Stimulated activated CD4-positive, alpha-beta T cell treated with anti-CD3 and anti-CD28 coated beads, Interleukin-4, amount 100 ng/mL, for 24 hours (primary cell): Measurements from ENCODE around the gene ZNF398.
A peak's percentile ranks its signal among the peaks of the same experiment; 100 is the strongest.

ENCODE experiments used
- DNase-seq: peaks from one replicate; pipeline ENCODE4 v3.0.0-alpha.2; 2020

Gene ZNF398

GRCh38 chr7:149196151-149196704, 49.0 kb downstream of the ZNF398 start:
- peak; percentile 12 for DNase-seq

- peak; percentile 6 for DNase-seq
Observed at GRCh38 chr7:149196705-149197171, 49.5 kb downstream of the ZNF398 start.

GRCh38 chr7:149197675-149198074, 50.4 kb downstream of the ZNF398 start:
- DNase-seq = no peak

DNA sequence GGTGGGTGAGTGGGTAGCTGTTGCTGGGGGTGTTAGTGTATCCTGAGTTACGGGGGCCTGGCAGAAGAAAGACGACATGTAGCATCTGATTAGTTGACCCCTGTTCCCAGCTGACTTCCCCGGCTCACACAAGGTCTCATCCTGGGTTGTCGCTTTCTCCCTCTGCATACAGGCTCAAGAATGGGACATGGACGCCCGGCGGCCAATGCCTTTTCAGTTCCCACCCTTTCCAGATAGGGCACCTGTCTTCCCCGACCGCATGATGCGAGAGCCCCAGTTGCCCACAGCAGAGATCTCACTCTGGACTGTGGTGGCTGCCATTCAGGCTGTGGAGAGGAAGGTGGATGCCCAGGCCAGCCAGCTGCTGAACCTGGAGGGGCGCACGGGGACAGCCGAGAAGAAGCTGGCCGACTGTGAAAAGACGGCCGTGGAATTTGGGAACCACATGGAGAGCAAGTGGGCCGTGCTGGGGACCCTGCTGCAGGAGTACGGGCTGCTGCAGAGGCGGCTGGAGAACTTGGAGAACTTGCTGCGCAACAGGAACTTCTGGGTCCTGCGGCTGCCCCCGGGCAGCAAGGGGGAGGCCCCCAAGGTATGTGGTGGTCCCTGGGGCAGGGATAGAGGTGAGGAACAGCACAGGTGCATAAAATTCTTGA, 51.0 kb downstream of the ZNF398 start:
- DNase-seq = no peak

DNA sequence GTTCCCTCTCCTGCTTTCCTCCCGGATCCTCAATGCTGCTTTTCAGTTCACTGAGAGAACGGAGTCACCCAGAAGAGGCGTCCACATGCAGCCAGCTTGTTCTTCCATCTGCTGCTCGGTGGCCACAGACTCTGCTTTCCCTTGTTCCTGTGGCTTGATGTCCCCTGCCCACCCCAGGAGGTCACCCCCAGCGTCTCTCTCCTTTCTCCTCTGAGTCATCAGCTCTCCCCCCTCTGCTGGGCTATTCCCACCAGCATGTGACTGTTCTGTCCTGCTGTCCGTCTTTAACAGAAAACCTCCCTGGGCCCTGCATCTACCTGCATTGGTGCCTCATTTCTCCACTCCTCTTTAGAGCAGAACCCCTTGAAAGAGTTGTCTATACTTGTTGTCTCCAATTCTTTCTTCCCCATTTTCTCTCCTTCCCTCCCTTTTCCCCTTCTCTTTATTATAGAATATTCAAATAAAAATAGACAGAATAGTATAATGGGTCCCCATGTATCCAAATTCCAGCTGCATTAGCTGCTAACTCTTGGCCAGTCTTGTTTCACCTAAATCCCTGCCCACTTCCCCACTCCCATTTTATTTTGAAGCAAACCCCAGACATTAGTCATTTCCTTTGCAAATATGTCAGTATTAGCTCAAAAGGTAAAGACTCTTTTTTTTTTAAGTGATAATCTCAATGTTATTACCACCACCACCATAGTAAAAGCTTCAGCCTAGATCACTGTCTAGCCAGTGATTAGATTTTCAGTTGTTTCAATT, 52.2 kb downstream of the ZNF398 start:
- DNase-seq = no peak

GRCh38 chr7:149202831-149203231, 55.6 kb downstream of the ZNF398 start:
- DNase-seq = peak; percentile 8

DNA sequence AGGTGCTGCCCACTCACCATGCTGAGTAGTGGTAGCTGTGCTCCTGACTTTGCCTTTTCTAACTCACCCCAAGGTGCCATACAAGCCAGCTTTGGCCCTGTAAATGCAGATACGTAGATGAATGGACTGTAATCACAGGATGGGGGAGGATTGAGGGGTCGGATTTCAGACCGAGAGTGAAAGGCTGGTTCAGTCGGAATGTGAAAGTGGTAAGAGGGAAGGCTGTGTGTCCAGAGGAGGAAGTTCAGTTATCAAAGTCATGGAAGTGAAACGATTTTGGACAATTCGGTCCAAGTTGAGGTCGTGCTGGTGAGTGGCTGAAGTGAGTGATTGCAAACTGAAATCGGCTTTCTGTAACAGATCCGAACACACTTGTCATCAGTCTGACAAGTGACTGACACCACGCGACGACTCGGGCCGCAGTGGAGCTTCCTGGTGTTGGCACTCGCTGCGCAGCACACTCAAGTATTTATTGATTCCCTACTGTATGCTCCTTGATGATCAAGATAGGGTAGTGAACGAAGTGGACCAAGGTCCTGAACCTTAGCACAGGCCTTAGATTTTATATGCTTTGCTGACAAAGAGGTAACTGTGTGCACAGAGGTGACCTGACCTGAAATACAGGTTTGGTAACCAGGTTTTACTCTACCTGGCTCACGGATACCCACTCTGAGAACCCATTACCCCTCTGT, 58.6 kb downstream of the ZNF398 start:
- DNase-seq = no peak

DNA sequence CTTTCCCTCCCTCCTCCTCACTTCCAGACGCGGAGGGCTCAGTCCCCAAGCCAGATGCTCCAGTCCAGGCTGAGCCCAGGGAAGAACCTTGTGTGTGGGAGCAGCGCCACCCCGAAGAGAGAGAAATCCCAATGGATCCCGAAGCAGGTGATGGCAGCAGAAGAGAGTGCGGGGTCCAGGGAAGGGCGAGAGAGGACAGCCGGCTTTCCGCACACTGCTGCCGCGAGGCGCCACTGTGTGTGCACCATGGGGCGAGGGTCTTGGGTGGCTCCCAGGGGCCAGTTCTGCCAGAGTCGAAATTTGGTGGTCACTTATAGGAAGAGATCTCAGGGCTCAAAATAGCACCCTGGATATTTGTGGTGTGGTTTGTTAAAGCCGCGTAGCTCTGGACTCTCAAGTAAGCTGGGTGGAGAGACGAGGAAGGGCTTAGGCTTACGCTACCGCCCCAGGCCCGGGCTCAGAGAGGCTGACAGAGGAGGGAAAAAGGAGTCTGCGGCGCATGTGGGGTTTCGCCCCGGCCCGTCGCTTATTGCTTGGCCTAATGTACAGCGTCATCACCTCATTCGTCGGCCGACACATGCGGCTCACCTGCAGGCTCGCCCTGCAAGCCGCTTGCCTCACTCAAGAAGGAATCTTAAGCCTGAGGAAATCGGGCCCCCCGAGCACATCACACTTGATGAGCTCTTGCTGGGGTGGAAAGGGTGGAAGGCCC, 60.2 kb downstream of the ZNF398 start:
- DNase-seq = no peak

DNA sequence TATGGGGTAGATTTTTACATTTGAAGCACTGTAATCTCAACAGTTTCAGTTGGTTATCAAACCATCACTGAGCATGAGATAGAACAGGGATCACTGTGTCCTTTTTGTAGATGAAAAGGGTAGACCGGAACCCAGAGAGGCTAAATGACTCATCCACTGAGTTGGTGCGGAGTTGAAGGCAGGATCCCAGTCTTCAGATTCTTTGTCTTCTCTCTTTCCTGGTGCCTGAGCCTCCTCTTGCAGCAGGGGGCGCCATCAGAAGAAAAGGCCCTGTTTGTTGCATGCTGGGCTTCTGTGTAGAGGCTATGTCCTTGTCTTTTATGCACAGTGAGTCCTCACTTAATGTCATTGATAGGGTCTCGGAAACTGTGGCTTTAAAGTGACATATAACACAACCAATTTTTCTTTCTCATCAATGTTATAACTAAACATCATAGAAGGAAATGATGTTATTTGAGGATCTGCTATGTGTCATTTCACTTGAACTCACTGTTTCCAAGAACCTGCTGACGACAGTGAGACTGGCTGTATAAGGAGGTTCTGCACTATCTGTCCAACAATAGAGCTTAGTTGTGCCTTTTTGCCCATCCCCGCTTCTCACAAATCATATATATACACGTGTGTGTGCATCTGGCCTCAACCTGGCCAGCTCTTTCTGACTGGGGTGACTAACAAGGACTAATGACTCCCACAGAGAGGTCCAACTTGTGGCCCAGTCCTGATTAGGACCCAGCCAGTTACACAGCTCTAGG, 62.4 kb downstream of the ZNF398 start:
- peak; percentile 86 for DNase-seq

- no peak for DNase-seq
Observed at GRCh38 chr7:149210551-149210950, 63.3 kb downstream of the ZNF398 start.

- no peak for DNase-seq
Observed at GRCh38 chr7:149214020-149214720, 66.9 kb downstream of the ZNF398 start.

- no peak for DNase-seq
Observed at GRCh38 chr7:149216402-149216801, 69.1 kb downstream of the ZNF398 start.

GRCh38 chr7:149217570-149217969, 70.3 kb downstream of the ZNF398 start:
- DNase-seq = no peak

DNA sequence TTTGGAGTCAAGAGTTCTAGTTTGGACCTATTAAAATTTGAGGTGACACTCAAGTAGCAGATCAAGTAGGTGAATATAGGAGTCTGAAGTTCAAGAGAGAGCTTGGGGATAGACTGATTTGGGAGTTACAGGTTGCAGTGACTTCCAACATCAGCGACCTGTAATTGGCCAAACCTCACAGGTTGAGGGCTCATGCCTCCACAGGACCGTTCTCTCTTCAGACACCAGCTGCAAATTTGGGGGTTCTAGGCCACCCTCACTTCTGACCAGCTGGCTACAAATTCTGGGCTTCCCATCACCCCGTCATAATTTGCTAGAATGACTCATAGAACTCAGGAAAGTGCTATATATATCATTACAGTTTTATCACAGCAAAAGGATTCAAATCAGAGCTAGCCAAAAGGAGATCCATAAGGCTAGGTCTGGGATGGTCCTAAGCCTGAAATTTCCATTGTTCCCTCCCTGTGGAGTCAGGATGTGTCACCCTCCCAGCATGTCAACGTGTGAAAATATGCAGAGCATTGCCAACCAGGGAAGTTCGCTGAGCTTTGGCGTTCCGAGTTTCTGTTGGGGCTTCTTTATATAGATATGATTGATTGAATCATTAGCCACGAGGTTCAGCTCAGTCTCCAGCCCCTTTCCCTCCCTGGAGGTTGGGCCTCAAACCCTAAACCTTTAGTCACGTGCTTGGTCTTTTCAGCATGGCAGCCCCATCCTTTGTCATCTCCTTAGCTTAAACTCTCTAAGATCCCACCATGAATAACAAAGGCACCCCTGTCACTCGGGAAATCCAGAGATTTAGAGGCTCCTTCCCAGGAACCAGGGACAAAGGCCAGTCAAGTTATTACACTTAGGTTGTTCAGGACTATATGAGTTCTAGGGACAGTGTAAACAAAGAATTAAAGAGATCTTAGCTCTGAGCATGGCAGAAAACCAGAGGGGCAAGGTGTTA, 71.5 kb downstream of the ZNF398 start:
- DNase-seq = no peak

- DNase-seq = no peak
Observed at GRCh38 chr7:149220534-149220933, 73.3 kb downstream of the ZNF398 start.

DNA sequence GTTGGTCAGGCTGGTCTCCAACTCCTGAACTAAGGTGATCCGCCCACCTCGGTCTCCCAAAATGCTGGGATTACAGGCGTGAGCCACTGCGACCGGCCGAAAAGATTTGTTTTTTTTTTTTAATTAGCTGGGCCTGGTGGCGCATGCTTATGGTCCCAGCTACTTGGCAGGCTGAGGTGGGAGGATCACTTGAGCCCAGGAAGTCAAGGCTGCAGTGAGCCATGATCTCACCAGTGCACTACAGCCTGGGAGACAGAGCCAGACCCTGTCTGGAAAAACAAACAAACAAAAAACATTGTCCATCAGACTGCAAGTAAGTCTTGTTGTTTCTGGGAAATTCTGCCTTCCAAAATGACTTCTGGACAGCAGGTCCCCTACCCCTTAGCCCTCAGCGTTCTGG, 75.9 kb downstream of the ZNF398 start:
- no peak for DNase-seq

GRCh38 chr7:149223761-149224160, 76.5 kb downstream of the ZNF398 start:
- no peak for DNase-seq

GRCh38 chr7:149224352-149224751, 77.1 kb downstream of the ZNF398 start:
- DNase-seq = no peak

DNA sequence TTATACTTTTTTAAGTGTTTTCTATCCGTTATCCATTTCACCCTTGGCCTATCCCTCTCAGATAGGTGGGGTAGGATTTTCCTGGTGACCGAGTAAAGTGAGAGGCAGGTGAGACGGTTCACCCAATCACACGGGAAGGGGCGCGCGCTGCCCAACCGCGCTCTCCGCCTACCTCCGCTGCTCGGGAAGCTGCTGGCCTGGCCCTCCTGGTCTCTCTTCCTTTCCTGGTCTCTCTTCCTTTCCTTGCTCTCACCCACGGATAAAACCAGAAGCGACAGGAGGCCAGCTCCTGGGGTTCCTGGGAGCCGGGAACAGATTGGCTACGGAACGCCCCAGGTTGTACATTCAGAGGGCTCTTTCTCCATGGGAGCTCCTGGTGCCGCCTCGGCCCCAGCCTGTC, 77.9 kb downstream of the ZNF398 start:
- no peak for DNase-seq

- DNase-seq = no peak
Observed at GRCh38 chr7:149225656-149226055, 78.4 kb downstream of the ZNF398 start.
